ENCODE measurements around the gene C20orf141.
"Not testable (repeated sequence)": the region's sequence is repeated elsewhere in the genome, so short reads cannot be mapped to it uniquely, and the experiment has no call there.

The C20orf141 gene

DNA sequence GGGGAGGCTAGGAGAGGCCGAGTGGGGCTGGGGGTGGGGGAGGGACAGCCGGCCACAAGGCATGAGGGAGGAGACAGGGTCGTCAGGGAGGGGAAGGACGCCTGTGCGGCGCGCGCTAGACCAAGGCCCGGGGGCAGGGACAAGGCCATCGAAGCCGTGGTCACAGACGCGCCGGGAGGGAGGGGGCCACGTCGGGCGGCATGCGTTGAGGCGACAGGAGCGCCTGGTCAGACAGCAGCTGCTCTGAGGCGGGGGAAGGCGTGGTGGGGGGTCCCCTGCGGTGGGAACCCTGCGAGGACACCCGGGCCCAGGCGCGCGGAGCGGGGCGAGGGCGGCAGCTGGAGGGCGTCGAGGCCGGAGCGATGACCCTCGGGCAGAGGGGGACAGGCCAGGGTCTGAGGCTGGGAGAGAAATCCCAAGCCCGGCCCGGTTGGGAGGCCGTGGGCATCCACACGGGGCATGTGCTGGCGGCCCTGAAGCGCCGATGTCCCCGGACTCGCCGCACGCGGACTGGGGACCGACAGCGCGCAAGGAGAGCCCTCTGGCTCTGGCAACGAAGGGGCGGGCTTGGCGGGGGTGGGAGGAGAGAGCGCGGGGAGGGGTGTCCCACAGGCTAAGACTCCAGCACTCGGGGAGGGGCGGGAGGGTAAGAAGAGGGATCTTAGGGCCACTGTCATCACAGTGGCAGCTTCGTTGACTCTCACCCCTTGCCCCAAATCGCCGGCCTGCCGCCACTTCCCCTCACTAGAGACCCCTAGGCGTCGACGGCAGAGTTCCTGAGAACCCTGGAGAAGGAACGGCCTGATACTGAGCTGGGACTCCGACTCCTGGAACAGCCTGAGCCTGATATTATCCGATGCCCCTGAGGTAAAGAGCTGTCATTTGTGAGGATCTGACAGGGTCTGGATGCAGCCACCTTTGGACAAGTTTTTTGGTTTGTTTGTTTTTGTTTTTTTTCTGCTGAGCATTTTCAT, 6.4 kb downstream of the C20orf141 start:
- no peak for DNase-seq (ENCODE audit: low spot score)

DNA sequence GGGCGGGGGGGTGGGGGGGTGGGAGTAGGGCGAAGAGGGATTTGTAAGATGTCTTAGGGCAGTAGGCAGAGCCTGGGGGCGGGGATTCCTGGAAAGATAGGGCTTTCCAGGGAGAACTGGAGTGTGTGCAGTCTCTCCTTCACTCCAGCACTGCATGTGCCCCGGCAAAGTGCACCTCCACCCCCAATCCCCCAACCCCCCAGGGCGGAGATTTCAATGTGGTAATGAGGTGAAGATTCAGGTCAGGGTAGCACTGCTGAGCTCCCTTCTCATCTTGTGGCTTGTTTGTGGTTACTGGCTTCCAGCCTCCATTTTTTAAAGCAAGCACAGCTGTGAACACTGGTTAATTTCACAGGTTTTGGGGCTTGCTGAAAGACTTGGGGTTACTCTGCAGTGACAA, 7.3 kb downstream of the C20orf141 start:
- peak; percentile 48 for DNase-seq (ENCODE audit: low spot score)

DNA sequence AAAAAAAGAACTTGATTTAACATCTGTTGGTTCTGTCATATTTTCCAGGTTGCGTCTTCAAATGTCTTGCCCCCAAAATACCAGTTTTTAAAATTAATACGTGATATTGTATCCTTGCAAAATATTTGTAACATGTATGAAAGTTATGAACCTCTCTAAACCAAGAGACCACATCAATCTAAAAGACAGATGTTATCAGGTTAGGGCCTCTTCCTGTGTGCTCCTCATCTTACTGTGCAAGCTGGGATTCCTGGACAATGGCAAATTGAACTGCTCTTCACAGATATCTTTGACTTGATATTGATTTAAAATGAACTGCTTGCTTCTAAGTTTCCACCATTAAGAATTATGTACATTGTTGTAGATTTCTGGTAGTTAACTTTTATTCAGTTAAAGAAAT, 11.0 kb downstream of the C20orf141 start:
- no peak for DNase-seq (ENCODE audit: low spot score)

DNA sequence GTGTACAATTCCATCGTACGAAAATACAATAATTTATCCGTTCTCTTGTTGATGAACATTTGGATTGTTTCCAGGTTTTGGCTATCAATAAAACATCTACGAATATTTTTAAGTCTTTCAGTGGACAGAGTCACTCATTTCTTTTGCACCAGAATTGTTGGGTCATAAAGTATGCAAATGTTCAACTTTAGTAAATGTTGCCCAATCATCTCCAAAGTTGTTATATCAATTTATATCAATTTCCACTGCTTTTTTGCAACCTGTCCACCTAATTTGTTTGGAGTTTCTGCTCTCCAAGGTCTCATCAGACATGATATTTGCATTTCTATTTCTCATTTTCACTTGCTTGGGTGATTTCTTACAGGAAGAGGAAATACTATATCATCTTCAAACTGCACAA, 11.9 kb downstream of the C20orf141 start:
- DNase-seq (ENCODE audit: low spot score) = no peak

DNA sequence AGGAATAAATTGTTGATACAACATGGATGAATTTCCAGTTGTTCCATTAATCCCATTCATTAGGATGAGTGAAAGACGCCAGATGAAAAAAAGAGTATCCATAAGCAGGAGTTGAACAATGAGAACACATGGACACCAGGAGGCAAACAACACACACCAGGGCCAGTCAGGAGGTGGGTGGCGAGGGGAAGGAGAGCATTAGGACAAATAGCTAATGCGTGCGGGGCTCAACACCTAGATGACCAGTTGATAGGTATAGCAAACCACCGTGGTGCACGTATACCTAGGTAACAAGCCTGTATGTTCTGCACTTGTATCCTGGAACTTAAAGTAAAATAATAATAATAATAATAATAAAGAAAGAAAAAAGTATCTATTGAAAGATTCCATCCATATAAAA, 14.6 kb downstream of the C20orf141 start:
- DNase-seq (ENCODE audit: low spot score) = no peak

GRCh38 chr20:2831206-2831605, 16.4 kb downstream of the C20orf141 start:
- DNase-seq (ENCODE audit: low spot score) = not testable (repeated sequence)

DNA sequence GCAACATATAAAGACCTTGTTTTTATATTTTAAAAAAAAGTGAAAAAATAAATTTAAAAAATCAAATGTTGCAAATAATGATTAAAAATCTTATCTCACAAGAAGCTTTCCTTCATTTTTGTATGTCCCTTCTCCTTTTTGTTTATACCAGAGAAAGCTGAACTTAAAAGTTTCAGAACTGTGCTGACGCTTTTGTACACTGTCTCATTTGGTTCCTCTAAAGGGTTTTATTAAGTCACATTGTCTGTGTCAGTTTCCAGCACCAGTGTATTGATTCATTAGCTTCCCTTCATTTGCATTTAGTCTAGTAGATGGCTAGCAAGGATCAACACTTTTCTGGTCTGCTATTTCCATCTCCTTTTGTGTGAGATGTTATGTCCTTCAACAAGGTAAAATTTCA, 19.0 kb downstream of the C20orf141 start:
- DNase-seq (ENCODE audit: low spot score) = no peak

- no peak for DNase-seq (ENCODE audit: low spot score)
These were observed 19.8 kb downstream of the C20orf141 start for GRCh38 chr20:2834401-2835110.

GRCh38 chr20:2835331-2835796, 20.6 kb downstream of the C20orf141 start:
- DNase-seq (ENCODE audit: low spot score) = no peak

- no peak for DNase-seq (ENCODE audit: low spot score)
These were observed 21.2 kb downstream of the C20orf141 start for GRCh38 chr20:2836035-2836434.

GRCh38 chr20:2837221-2837960, 22.6 kb downstream of the C20orf141 start:
- no peak for DNase-seq (ENCODE audit: low spot score)

- no peak for DNase-seq (ENCODE audit: low spot score)
These were observed 23.5 kb downstream of the C20orf141 start for GRCh38 chr20:2838170-2838797.

GRCh38 chr20:2838847-2839671, 24.3 kb downstream of the C20orf141 start:
- no peak for DNase-seq (ENCODE audit: low spot score)

- no peak for DNase-seq (ENCODE audit: low spot score)
These were observed 24.9 kb downstream of the C20orf141 start for GRCh38 chr20:2839732-2840137.

- DNase-seq (ENCODE audit: low spot score) = peak; percentile 85
These were observed 25.6 kb downstream of the C20orf141 start, which contains the start of the genes PCED1A and VPS16 for GRCh38 chr20:2840138-2840966. PCED1A (minus strand) TSS chr20:2840655; CDS start chr20:2839912, 743 bp downstream. VPS16 (plus strand) TSS chr20:2840745; CDS start chr20:2840775, 30 bp downstream.

DNA sequence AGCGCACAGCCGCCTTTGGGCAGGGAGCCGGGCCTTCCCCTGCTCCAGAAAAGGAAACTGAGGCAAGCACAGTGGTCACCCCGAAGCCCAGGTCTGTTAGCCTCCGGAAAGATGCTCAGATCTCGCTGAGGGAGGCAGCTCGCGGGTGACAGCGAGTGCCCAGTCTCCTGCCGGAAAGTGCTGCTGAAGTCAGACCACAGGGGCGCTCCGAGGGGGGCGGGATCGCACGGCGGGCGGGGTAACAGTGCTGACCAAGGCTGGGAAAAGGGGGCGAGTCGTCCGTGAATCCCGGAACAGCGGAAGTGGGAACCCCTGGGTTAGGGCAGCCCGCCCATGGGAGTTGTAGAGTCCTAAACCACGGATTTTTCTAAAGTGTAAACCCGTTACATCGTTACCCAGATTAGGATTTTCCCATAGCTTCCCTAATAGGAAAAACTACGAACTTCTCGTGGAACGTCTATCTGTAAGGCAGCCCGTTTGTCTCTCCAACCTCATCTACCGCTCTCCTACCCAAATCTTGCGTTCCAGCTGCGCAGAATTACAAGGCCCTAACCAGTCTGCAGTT, 26.3 kb downstream of the C20orf141 start:
- DNase-seq (ENCODE audit: low spot score) = no peak

- no peak for DNase-seq (ENCODE audit: low spot score)
These were observed 30.8 kb downstream of the C20orf141 start for GRCh38 chr20:2845607-2846006.

- DNase-seq (ENCODE audit: low spot score) = no peak
These were observed 31.9 kb downstream of the C20orf141 start for GRCh38 chr20:2846698-2847097.

DNA sequence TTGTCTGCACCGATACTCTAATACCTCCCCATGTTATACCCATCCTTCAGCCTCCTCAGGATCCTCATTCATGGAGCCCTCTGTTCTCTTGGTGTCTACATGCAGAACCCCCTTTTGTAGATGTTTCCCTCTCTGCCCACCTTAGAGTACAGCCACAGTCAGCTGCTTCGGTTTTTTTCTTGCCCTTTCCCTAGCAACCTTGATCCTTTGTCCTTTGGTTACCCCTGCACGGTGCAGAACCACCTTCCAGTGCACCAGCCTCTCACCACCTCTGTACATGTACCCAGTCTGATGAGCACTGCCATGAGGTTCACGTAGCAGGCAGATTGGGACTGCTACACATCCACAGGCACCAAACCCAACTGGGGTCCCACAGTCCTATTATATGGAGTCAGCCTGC, 33.0 kb downstream of the C20orf141 start:
- DNase-seq (ENCODE audit: low spot score) = no peak

All from CD4-positive, alpha-beta T cell treated with Interleukin-6 at 100 ng/mL for 8 hours (primary cell).